GM12878 (cell line): ENCODE measurements around the gene ARMC2. TPM values are rescaled to one million over a fixed set of nuclear protein-coding genes. Genes with fewer than 3 reads are reported as not detected.

ENCODE experiments used
- ATAC-seq: fragments of 200-7000 bp; cut with Tn5 transposase; 3 replicates; pipeline ENCODE4 v1.9.1; 2020; ENCODE audit warnings: mild to moderate bottlenecking, moderate library complexity
- BruUV-seq: library from RNA; stranded (reverse); fragments of 400-500 nt; replicated peaks from 2 replicates; lab custom pipeline; 2021; lab: Mats Ljungman, UMichigan
- CTCF ChIA-PET: fragments of 300-600 bp; sonication (Branson Sonifier 250); formaldehyde crosslinking; extraction: SDS; loops from one replicate; lab custom pipeline; 2021; ENCODE audit warnings: inconsistent platforms; lab: Yijun Ruan, JAX
- POLR2A ChIA-PET: fragments of 350-600 bp; formaldehyde crosslinking; extraction: SDS; loops from one replicate; lab custom pipeline; 2021; ENCODE audit warnings: inconsistent platforms; lab: Charles Lee
- RAD21 ChIA-PET: fragments of 300-600 bp; sonication (Branson Sonifier 250); formaldehyde crosslinking; loops from one replicate; lab custom pipeline; 2023; ENCODE audit warnings: antibody characterized with exemption; ENCODE audit not compliant: unreplicated experiment; lab: Charles Lee
- SMC1A ChIA-PET: fragments of 300-600 bp; sonication (Branson Sonifier 250); formaldehyde crosslinking; loops from one replicate; lab custom pipeline; 2023; ENCODE audit not compliant: unreplicated experiment, uncharacterized antibody; lab: Charles Lee
- DNase-seq: peaks from one replicate; pipeline ENCODE4 v3.0.0-alpha.2; 2011; ENCODE audit warnings: low read depth, low spot score
- FAIRE-seq: peaks from 3 replicates; lab custom pipeline; 2011; peaks lifted over from hg19 to GRCh38; lab: Jason Lieb, UNC
- H2AFZ ChIP-seq: 2 replicates; pipeline ENCODE4 v1.6.0; 2011; ENCODE audit warnings: low read depth, low read length, control low read depth; ENCODE audit not compliant: control insufficient read depth
- H3K27ac ChIP-seq: 2 replicates; pipeline ENCODE4 v1.5.1; 2011; ENCODE audit warnings: control low read depth; ENCODE audit not compliant: control insufficient read depth, insufficient read depth
- H3K27me3 ChIP-seq, 2 experiments: replicated peaks in 1 of 2; 2 replicates each; pipeline versions ENCODE4 v1.6.0 to v1.6.1; 2011; ENCODE audit warnings: low read length in 1 of 2; ENCODE audit not compliant: control insufficient read depth in 2 of 2, insufficient read depth in 2 of 2
- H3K36me3 ChIP-seq, 2 experiments: 2 replicates each; pipeline ENCODE4 v1.5.1; 2011; ENCODE audit warnings: low read length in 1 of 2; ENCODE audit not compliant: control insufficient read depth in 2 of 2, insufficient read depth in 2 of 2
- H3K4me1 ChIP-seq: 2 replicates; pipeline ENCODE4 v1.6.1; 2011; ENCODE audit warnings: mild to moderate bottlenecking, low read length, moderate library complexity, mixed read lengths; ENCODE audit not compliant: control insufficient read depth, insufficient read depth
- H3K4me2 ChIP-seq: 2 replicates; pipeline ENCODE4 v1.6.0; 2011; ENCODE audit warnings: control low read depth; ENCODE audit not compliant: control insufficient read depth, insufficient read depth
- H3K4me3 ChIP-seq: fragments of 200-600 bp; sonication (generic); 2 replicates; pipeline ENCODE4 v1.5.1; 2016
- H3K79me2 ChIP-seq: 2 replicates; pipeline ENCODE4 v1.6.0; 2011; ENCODE audit warnings: low read length; ENCODE audit not compliant: control insufficient read depth, insufficient read depth
- H3K9ac ChIP-seq: 2 replicates; pipeline ENCODE4 v1.8.0; 2011; ENCODE audit warnings: low read length, control low read depth, mixed read lengths; ENCODE audit not compliant: control insufficient read depth, insufficient read depth
- H3K9me3 ChIP-seq: replicated peaks from 3 replicates; pipeline ENCODE4 v1.5.1; 2011; ENCODE audit warnings: mild to moderate bottlenecking, low read length; ENCODE audit not compliant: control insufficient read depth, insufficient read depth
- H4K20me1 ChIP-seq: 2 replicates; pipeline ENCODE4 v1.6.0; 2011; ENCODE audit not compliant: control insufficient read depth, insufficient read depth
- CBX5 ChIP-seq: sonication (generic); IDR thresholded peaks from 2 replicates; pipeline ENCODE4 v1.6.1; 2016; ENCODE audit warnings: low read depth, moderate library complexity, mild to moderate bottlenecking, inconsistent platforms
- CHD2 ChIP-seq: IDR thresholded peaks from 2 replicates; pipeline ENCODE4 v1.6.1; 2011; ENCODE audit warnings: low read depth, low read length, improper control_type of control experiment, borderline replicate concordance
- CREM ChIP-seq: IDR thresholded peaks from 2 replicates; pipeline ENCODE4 v1.6.1; 2014; ENCODE audit warnings: antibody characterized with exemption, low read depth
- EED ChIP-seq: sonication (generic); IDR thresholded peaks from 2 replicates; pipeline ENCODE4 v1.6.1; 2016; ENCODE audit warnings: antibody characterized with exemption, low read depth
- HDAC6 ChIP-seq: fragments of 200-600 bp; sonication (generic); IDR thresholded peaks from one replicate; pipeline ENCODE4 v1.8.0; 2017; ENCODE audit warnings: antibody characterized with exemption; ENCODE audit not compliant: unreplicated experiment
- IRF4 ChIP-seq: IDR thresholded peaks from 2 replicates; pipeline ENCODE4 v1.6.1; 2011; ENCODE audit warnings: low read depth, low read length
- MAX ChIP-seq: IDR thresholded peaks from 2 replicates; pipeline ENCODE4 v1.6.1; 2012; ENCODE audit warnings: low read depth, low read length, improper control_type of control experiment
- NFXL1 ChIP-seq: fragments of 450-650 bp; IDR thresholded peaks from 2 replicates; pipeline ENCODE4 v1.6.1; 2017; ENCODE audit warnings: antibody characterized with exemption, mild to moderate bottlenecking, borderline replicate concordance
- RELA ChIP-seq: fragments of 450-650 bp; IDR thresholded peaks from 2 replicates; pipeline ENCODE4 v1.8.0; 2014; ENCODE audit warnings: borderline replicate concordance; ENCODE audit not compliant: partially characterized antibody
- SREBF2 ChIP-seq: IDR thresholded peaks from 2 replicates; pipeline ENCODE4 v1.6.1; 2012; ENCODE audit warnings: mild to moderate bottlenecking, low read length
- TBL1XR1 ChIP-seq: IDR thresholded peaks from 2 replicates; pipeline ENCODE4 v1.6.1; 2012; ENCODE audit warnings: low read depth, low read length, improper control_type of control experiment
- TCF3 ChIP-seq: IDR thresholded peaks from 2 replicates; pipeline ENCODE4 v1.6.1; 2012; ENCODE audit warnings: low read depth, mild to moderate bottlenecking, low read length, borderline replicate concordance; ENCODE audit not compliant: insufficient read depth
- ZNF274 ChIP-seq: IDR thresholded peaks from one replicate; pipeline ENCODE4 v1.8.0; 2011; ENCODE audit not compliant: insufficient read length, insufficient read depth
- WGBS: methylation state at CpG from one replicate; pipeline ENCODE4 v1.1.6; 2016; ENCODE audit warnings: low lambda C conversion rate; ENCODE audit not compliant: insufficient replicate concordance, insufficient coverage; ENCODE audit errors: missing lambda C conversion rate; 5-methylcytosine and 5-hydroxymethylcytosine counted together
- in situ Hi-C: fragments of 300-500 bp; cut with MboI; formaldehyde crosslinking; loops from 9 replicates; pipeline ENCODE4 v1.14.3; 2018; ENCODE audit warnings: mixed read lengths
- intact Hi-C: fragments of 100-400 bp; cut with micrococcal nuclease; formaldehyde crosslinking; loops from one replicate; pipeline ENCODE4 v1.14.2; 2022; ENCODE audit not compliant: unreplicated experiment
- polyA plus RNA-seq, 11 experiments: library from polyadenylated mRNA; depleted of rRNA in 4 of 11; unstranded in 6 of 11; stranded (reverse) in 5 of 11; fragments of >200 nt; fragmentation: Nextera tagmentation in 4 of 11; fragmentation: Illumina TruSeq in 1 of 11; extraction: Ambion mirVana in 4 of 11; extraction: Trizol in 1 of 11; gene quantifications; 1 replicate in 1 of 11; 2 replicates in 10 of 11; pipeline versions ENCODE4 v1.2.1 to v1.2.3, GENCODE V29; 2011 to 2016; ENCODE audit warnings: inconsistent platforms in 2 of 11, missing spikeins in 2 of 11, low read depth in 1 of 11
- total RNA-seq, 4 experiments: library from RNA; depleted of rRNA in 3 of 4; stranded (reverse); fragments of >200 nt in 3 of 4; fragmentation: Illumina TruSeq in 1 of 4; extraction: Trizol in 1 of 4; gene quantifications; 2 replicates each; pipeline versions ENCODE4 v1.2.1 to v1.2.3, GENCODE V29; 2013 to 2021

Gene ARMC2
- total and polyA plus RNA-seq, 10 of the 15 experiments (the other 5 are each of a cell fraction or from before 2014, with no cell fraction given) = 0.06 to 0.33 (median 0.21) TPM; not detected in 5

GRCh38 chr6:108807928-108808327 is 40.3 kb upstream of the ARMC2 start:
- no peak for TF ChIP-seq TCF3
- no peak for TF ChIP-seq CREM
- TF ChIP-seq NFXL1 = no peak
- no peak for TF ChIP-seq MAX
- TF ChIP-seq HDAC6 = no peak
- TF ChIP-seq IRF4 = no peak
- no peak for TF ChIP-seq ZNF274
- TF ChIP-seq CBX5 = no peak
- no peak for TF ChIP-seq EED
- TF ChIP-seq RELA = no peak
- no peak for TF ChIP-seq TBL1XR1
- TF ChIP-seq SREBF2 = no peak
- TF ChIP-seq CHD2 = no peak
- H3K79me2 ChIP-seq = no peaks in the 10 kb centered on the region
- no peaks in the 10 kb centered on the region for H3K27me3 ChIP-seq
- BruUV-seq = no TSS peak
- H3K4me3 ChIP-seq = no peak overlapping the region
- DNase-seq (no peak), FAIRE-seq (no peak), ATAC-seq (no peak)
- H2AFZ ChIP-seq = no peak overlapping the region
- H3K4me1 ChIP-seq = peaks cover 12% of the 10 kb centered on the region
- in situ Hi-C loops = no loop called here
- no peaks in the 10 kb centered on the region for H4K20me1 ChIP-seq
- H3K4me2 ChIP-seq = no peak overlapping the region
- ChIA-PET SMC1A (no interaction called here), POLR2A (no interaction called here), CTCF (interaction anchor here (0.7 kb wide), 1 partner anchor 78 kb away, joined by 3 read pairs; no protein-coding TSS in a partner anchor), RAD21 (no interaction called here)
- H3K27ac ChIP-seq = no peak overlapping the region
- no peaks in the 10 kb centered on the region for H3K9me3 ChIP-seq
- no peak overlapping the region for H3K9ac ChIP-seq
- WGBS = 14% methylated on average over 3 of the region's 3 CpGs
- intact Hi-C loops = no loop called here
- H3K36me3 ChIP-seq = no peaks in the 10 kb centered on the region
